Esophagus (tissue), 2 donors: ENCODE measurements around the gene EMILIN3. TPM values are rescaled to one million over a fixed set of nuclear protein-coding genes. Genes with fewer than 3 reads are reported as not detected.
A peak's percentile ranks its signal among the peaks of the same experiment; 100 is the strongest.

Experiments
- H3K27ac ChIP-seq, 2 donors: one replicate each; pipeline ENCODE4 v1.5.1; 2013; ENCODE audit warnings: low read depth in 2 of 2, mild to moderate bottlenecking in 2 of 2, inconsistent platforms in 1 of 2, low read length in 1 of 2, moderate library complexity in 1 of 2
- H3K27me3 ChIP-seq, 2 donors: one replicate each; pipeline ENCODE4 v1.6.1; 2013; ENCODE audit warnings: low read length in 2 of 2, control low read depth in 1 of 2, mild to moderate bottlenecking in 1 of 2; ENCODE audit not compliant: insufficient read depth in 2 of 2, control insufficient read depth in 1 of 2
- H3K36me3 ChIP-seq, 2 donors: one replicate each; pipeline ENCODE4 v1.6.1; 2013; ENCODE audit warnings: low read length in 1 of 2; ENCODE audit not compliant: control insufficient read depth in 2 of 2, insufficient read depth in 2 of 2
- H3K4me1 ChIP-seq, 2 donors: one replicate each; pipeline ENCODE4 v1.6.1; 2013; ENCODE audit warnings: low read length in 1 of 2; ENCODE audit not compliant: control insufficient read depth in 2 of 2, insufficient read depth in 2 of 2
- H3K4me3 ChIP-seq, 2 donors: one replicate each; pipeline ENCODE4 v1.5.1; 2013; ENCODE audit warnings: low read length in 2 of 2, mild to moderate bottlenecking in 2 of 2, low read depth in 1 of 2, moderate library complexity in 1 of 2
- H3K9me3 ChIP-seq, 2 donors: one replicate each; pipeline ENCODE4 v1.6.1; 2013; ENCODE audit warnings: mild to moderate bottlenecking in 2 of 2, low read depth in 1 of 2, low read length in 1 of 2, moderate library complexity in 1 of 2; ENCODE audit not compliant: control insufficient read depth in 2 of 2, insufficient read depth in 1 of 2
- WGBS, 2 donors: extraction: QIAGEN DNeasy Blood & Tissue Kit; methylation state at CpG; one replicate each; pipeline ENCODE4 v1.1.7; 2013; 5-methylcytosine and 5-hydroxymethylcytosine counted together
- polyA plus RNA-seq, 2 donors: library from polyadenylated mRNA; stranded (reverse); fragments of 200-250 nt; gene quantifications; one replicate each; pipeline ENCODE4 v1.2.3, GENCODE V29; 2013
- donor health status: healthy with polysubstance abuse.
- donor health status: Bipolar disorder and iron deficiency.

Gene EMILIN3
- polyA plus RNA-seq, 2 donors, result 0.27 to 0.43 TPM

GRCh38 chr20:41350408-41350962 is 16.1 kb downstream of the EMILIN3 start:
- peaks cover 7 to 50% of the 10 kb centered on the region in 2 donors for H3K36me3 ChIP-seq
- no peak overlapping the region for H3K27ac ChIP-seq
- no peaks in the 10 kb centered on the region for H3K27me3 ChIP-seq
- H3K9me3 ChIP-seq, result no peaks in the 10 kb centered on the region
- peaks cover 0 to 3% of the 10 kb centered on the region in 2 donors for H3K4me1 ChIP-seq
- WGBS, 2 donors, result 86 to 89% methylated on average over 7 of the region's 7 CpGs
- H3K4me3 ChIP-seq, result no peak overlapping the region

GRCh38 chr20:41349943-41350342 is 16.7 kb downstream of the EMILIN3 start:
- Histone ChIP-seq H3K27ac (no peak overlapping the region), H3K4me1 (peaks cover 0 to 5% of the 10 kb centered on the region in 2 donors), H3K9me3 (no peaks in the 10 kb centered on the region), H3K36me3 (peaks cover 7 to 47% of the 10 kb centered on the region in 2 donors), H3K4me3 (no peak overlapping the region), H3K27me3 (no peaks in the 10 kb centered on the region)
- 89 to 90% methylated on average over 7 of the region's 7 CpGs for WGBS, 2 donors

- Histone ChIP-seq H3K36me3 (peaks cover 7 to 41% of the 10 kb centered on the region in 2 donors), H3K27me3 (no peaks in the 10 kb centered on the region), H3K4me1 (peaks cover 0 to 11% of the 10 kb centered on the region in 2 donors), H3K9me3 (no peaks in the 10 kb centered on the region), H3K4me3 (no peak overlapping the region), H3K27ac (no peak overlapping the region)
- 80 to 85% methylated on average over 2 of the region's 2 CpGs for WGBS, 2 donors
Measured at GRCh38 chr20:41349266-41349665, 17.4 kb downstream of the EMILIN3 start.

- peaks cover 0 to 14% of the 10 kb centered on the region in 2 donors for H3K4me1 ChIP-seq
- H3K4me3 ChIP-seq, result no peak overlapping the region
- H3K27ac ChIP-seq, result no peak overlapping the region
- WGBS, 2 donors, result 90 to 91% methylated on average over 13 of the region's 13 CpGs
- no peaks in the 10 kb centered on the region for H3K9me3 ChIP-seq
- H3K27me3 ChIP-seq, result no peaks in the 10 kb centered on the region
- peaks cover 7 to 40% of the 10 kb centered on the region in 2 donors for H3K36me3 ChIP-seq
Measured at GRCh38 chr20:41348430-41349172, 18.0 kb downstream of the EMILIN3 start.

- Histone ChIP-seq H3K27ac (no peak overlapping the region), H3K27me3 (no peaks in the 10 kb centered on the region), H3K4me3 (no peak overlapping the region), H3K4me1 (peaks cover 0 to 14% of the 10 kb centered on the region in 2 donors), H3K9me3 (no peaks in the 10 kb centered on the region), H3K36me3 (peaks cover 7 to 34% of the 10 kb centered on the region in 2 donors)
- WGBS, 2 donors, result 83 to 87% methylated on average over 13 of the region's 13 CpGs
Measured at GRCh38 chr20:41347523-41348429, 18.8 kb downstream of the EMILIN3 start.

GRCh38 chr20:41345729-41346067 is 20.9 kb downstream of the EMILIN3 start:
- no peak overlapping the region for H3K4me3 ChIP-seq
- no peaks in the 10 kb centered on the region for H3K27me3 ChIP-seq
- peaks cover 0 to 14% of the 10 kb centered on the region in 2 donors for H3K4me1 ChIP-seq
- peak overlapping the region in 1 of 2 donors; percentile 14 for H3K27ac ChIP-seq
- 92 to 93% methylated on average over 17 of the region's 17 CpGs for WGBS, 2 donors
- H3K36me3 ChIP-seq, result peaks cover 7 to 27% of the 10 kb centered on the region in 2 donors
- no peaks in the 10 kb centered on the region for H3K9me3 ChIP-seq

GRCh38 chr20:41344938-41345728 is 21.5 kb downstream of the EMILIN3 start:
- Histone ChIP-seq H3K27me3 (no peaks in the 10 kb centered on the region), H3K27ac (peak overlapping the region; percentile 35 to 85), H3K4me3 (no peak overlapping the region), H3K9me3 (no peaks in the 10 kb centered on the region), H3K36me3 (peaks cover 7 to 22% of the 10 kb centered on the region in 2 donors), H3K4me1 (peaks cover 0 to 14% of the 10 kb centered on the region in 2 donors)
- 78 to 79% methylated on average over 11 of the region's 11 CpGs for WGBS, 2 donors

GRCh38 chr20:41344477-41344876 is 22.1 kb downstream of the EMILIN3 start:
- WGBS, 2 donors, result 71 to 80% methylated on average over 4 of the region's 4 CpGs
- H3K4me3 ChIP-seq, result no peak overlapping the region
- H3K27ac ChIP-seq, result peak overlapping the region; percentile 35 to 85
- H3K36me3 ChIP-seq, result peaks cover 7 to 18% of the 10 kb centered on the region in 2 donors
- H3K9me3 ChIP-seq, result no peaks in the 10 kb centered on the region
- H3K27me3 ChIP-seq, result no peaks in the 10 kb centered on the region
- peaks cover 0 to 14% of the 10 kb centered on the region in 2 donors for H3K4me1 ChIP-seq
